Sigmoid colon (tissue), 4 donors: ENCODE results near the gene FAM149A.

Source experiments
- POLR2A ChIP-seq, 2 donors: fragments of 450-650 bp; IDR thresholded peaks; one replicate each; pipeline ENCODE4 v1.6.1; 2016; ENCODE audit warnings: antibody characterized with exemption in 2 of 2, mild to moderate bottlenecking in 2 of 2, moderate library complexity in 2 of 2
- POLR2AphosphoS5 ChIP-seq, 4 donors: sonication (generic); formaldehyde crosslinking; IDR thresholded peaks; one replicate each; pipeline ENCODE4 v1.6.1; 2017; ENCODE audit warnings: antibody characterized with exemption in 4 of 4
- TF ChIP-seq, protein P1 (sequence below), 4 experiments: fragments of 450-650 bp in 3 of 4; fragments of 200-600 bp in 1 of 4; IDR thresholded peaks; one replicate each; pipeline ENCODE4 v1.5.1; 2016 to 2019; ENCODE audit warnings: antibody characterized with exemption in 4 of 4, mild to moderate bottlenecking in 3 of 4, moderate library complexity in 2 of 4

DNA sequence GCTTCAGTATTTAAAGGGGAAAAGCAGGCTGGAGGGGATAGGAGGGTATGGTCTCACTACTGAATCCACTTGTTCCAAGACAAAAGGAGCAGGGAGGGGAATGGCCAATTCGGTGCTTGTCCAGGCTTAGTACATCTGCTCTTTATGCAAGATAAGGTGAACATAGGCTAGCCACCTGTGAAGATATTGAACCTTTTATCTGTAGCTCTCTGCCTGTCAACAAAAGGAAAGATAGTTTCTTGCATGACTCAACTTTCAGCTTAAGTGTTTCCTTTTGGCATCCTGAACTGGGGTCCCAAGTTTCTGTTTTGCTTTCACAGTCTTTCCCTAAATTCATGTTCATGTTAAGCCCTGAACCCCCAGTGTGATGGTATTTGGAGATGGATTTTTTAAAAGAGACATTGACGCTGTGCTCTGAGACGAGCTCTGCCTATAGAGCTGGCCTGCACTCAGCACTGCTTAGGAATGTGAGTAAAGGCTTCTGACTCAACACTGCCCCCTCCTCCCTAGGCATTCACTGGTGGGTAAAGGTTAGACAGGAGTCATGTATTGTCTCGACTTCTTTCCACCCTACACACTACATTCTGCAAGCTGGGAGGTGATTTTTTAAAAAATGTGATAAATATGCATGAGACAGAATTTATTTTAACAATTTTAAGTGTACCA is 28.2 kb downstream of the FAM149A start:
- TF ChIP-seq POLR2A (IDR thresholded peaks at IDR 0.05) (no peak), POLR2AphosphoS5 (IDR thresholded peaks at IDR 0.05) (no peak)
- TF ChIP-seq, protein P1, sequence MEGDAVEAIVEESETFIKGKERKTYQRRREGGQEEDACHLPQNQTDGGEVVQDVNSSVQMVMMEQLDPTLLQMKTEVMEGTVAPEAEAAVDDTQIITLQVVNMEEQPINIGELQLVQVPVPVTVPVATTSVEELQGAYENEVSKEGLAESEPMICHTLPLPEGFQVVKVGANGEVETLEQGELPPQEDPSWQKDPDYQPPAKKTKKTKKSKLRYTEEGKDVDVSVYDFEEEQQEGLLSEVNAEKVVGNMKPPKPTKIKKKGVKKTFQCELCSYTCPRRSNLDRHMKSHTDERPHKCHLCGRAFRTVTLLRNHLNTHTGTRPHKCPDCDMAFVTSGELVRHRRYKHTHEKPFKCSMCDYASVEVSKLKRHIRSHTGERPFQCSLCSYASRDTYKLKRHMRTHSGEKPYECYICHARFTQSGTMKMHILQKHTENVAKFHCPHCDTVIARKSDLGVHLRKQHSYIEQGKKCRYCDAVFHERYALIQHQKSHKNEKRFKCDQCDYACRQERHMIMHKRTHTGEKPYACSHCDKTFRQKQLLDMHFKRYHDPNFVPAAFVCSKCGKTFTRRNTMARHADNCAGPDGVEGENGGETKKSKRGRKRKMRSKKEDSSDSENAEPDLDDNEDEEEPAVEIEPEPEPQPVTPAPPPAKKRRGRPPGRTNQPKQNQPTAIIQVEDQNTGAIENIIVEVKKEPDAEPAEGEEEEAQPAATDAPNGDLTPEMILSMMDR (IDR thresholded peaks at IDR 0.05) = no peak
